HCT116 (cell line): Measurements from ENCODE around the gene AWAT2. TPM values are rescaled to one million over a fixed set of nuclear protein-coding genes. Genes with fewer than 3 reads are reported as not detected.

Experiments used
- ATAC-seq: fragments of 200-7000 bp; cut with Tn5 transposase; 2 replicates; pipeline ENCODE4 v1.9.1; 2020; ENCODE audit warnings: mild to moderate bottlenecking, moderate library complexity
- BruUV-seq: library from RNA; stranded (reverse); fragments of 400-500 nt; replicated peaks from 2 replicates; lab custom pipeline; 2021; lab: Mats Ljungman, UMichigan
- CTCF ChIA-PET: fragments of 300-600 bp; sonication (Branson Sonifier 250); formaldehyde crosslinking; loops from one replicate; lab custom pipeline; 2021; ENCODE audit warnings: antibody characterized with exemption; lab: Charles Lee
- POLR2A ChIA-PET: fragments of 300-600, 350-600 bp; sonication (Branson Sonifier 250); formaldehyde crosslinking; loops from one replicate; lab custom pipeline; 2021; ENCODE audit warnings: antibody characterized with exemption; lab: Charles Lee
- RAD21 ChIA-PET, 2 experiments: fragments of 300-600 bp; sonication (Branson Sonifier 250); formaldehyde crosslinking; loops; one replicate each; lab custom pipeline; 2023; ENCODE audit warnings: low total read pairs in 2 of 2; ENCODE audit not compliant: uncharacterized antibody in 2 of 2, unreplicated experiment in 2 of 2, low non-redundant PET in 1 of 2; lab: Charles Lee
- DNase-seq: peaks from one replicate; pipeline ENCODE4 v3.0.0-alpha.2; 2010; ENCODE audit warnings: low read depth, low spot score
- H2AFZ ChIP-seq: fragments of 200-600 bp; shearing (Covaris generic), sonication (generic); 2 replicates; pipeline ENCODE4 v1.6.1; 2017; ENCODE audit warnings: low read depth, mixed run types, mixed read lengths, antibody characterized with exemption, low read length; ENCODE audit not compliant: poor library complexity, severe bottlenecking
- H3K27ac ChIP-seq: 2 replicates; pipeline ENCODE4 v1.5.1; 2012; ENCODE audit warnings: low read depth, low read length
- H3K27me3 ChIP-seq: fragments of 200-600 bp; sonication (generic); 2 replicates; pipeline ENCODE4 v1.6.1; 2016; ENCODE audit warnings: mixed run types, low read length, mixed read lengths; ENCODE audit not compliant: insufficient read depth
- H3K36me3 ChIP-seq, 2 experiments: fragments of 200-500 bp in 1 of 2; fragments of 200-600 bp in 1 of 2; sonication (Bioruptor generic) in 1 of 2; sonication (generic) in 1 of 2; 2 replicates each; pipeline versions ENCODE4 v1.5.1 to v1.6.1; 2014 to 2016; ENCODE audit warnings: low read length in 2 of 2, inconsistent platforms in 1 of 2, mixed read lengths in 1 of 2, mixed run types in 1 of 2; ENCODE audit not compliant: insufficient read depth in 2 of 2, control insufficient read depth in 1 of 2
- H3K4me1 ChIP-seq, 2 experiments: fragments of 200-600 bp in 1 of 2; sonication (generic) in 1 of 2; 2 replicates each; pipeline versions ENCODE4 v1.5.1 to v1.6.1; 2012 to 2017; ENCODE audit warnings: low read length in 2 of 2, inconsistent platforms in 1 of 2, mild to moderate bottlenecking in 1 of 2, mixed read lengths in 1 of 2, mixed run types in 1 of 2, moderate library complexity in 1 of 2; ENCODE audit not compliant: insufficient read depth in 2 of 2, control insufficient read depth in 1 of 2
- H3K4me2 ChIP-seq: fragments of 200-600 bp; sonication (generic); 2 replicates; pipeline ENCODE4 v1.6.1; 2017; ENCODE audit warnings: mixed run types, low read length, mixed read lengths
- H3K4me3 ChIP-seq, 2 experiments: fragments of 200-600 bp in 1 of 2; sonication (generic) in 1 of 2; replicated peaks in 1 of 2; 2 replicates each; pipeline ENCODE4 v1.5.1; 2011 to 2016; ENCODE audit warnings: low read length in 2 of 2, control low read depth in 1 of 2, low read depth in 1 of 2, mild to moderate bottlenecking in 1 of 2, mixed read lengths in 1 of 2, mixed run types in 1 of 2
- H3K79me2 ChIP-seq: fragments of 200-600 bp; sonication (generic); 2 replicates; pipeline ENCODE4 v1.6.1; 2017; ENCODE audit warnings: mild to moderate bottlenecking, mixed run types, low read length, moderate library complexity, mixed read lengths; ENCODE audit not compliant: insufficient read depth
- H3K9ac ChIP-seq: fragments of 200-600 bp; sonication (generic); 2 replicates; pipeline ENCODE4 v1.6.1; 2016; ENCODE audit warnings: low read length, mixed read lengths
- H3K9me2 ChIP-seq: fragments of 200-600 bp; sonication (generic), shearing (Covaris generic); 2 replicates; pipeline ENCODE4 v1.6.1; 2017; ENCODE audit warnings: mixed run types, mild to moderate bottlenecking, moderate library complexity; ENCODE audit not compliant: insufficient read depth
- H3K9me3 ChIP-seq, 2 experiments: fragments of 200-500 bp in 1 of 2; fragments of 200-600 bp in 1 of 2; sonication (Bioruptor generic) in 1 of 2; sonication (generic) in 1 of 2; 2 replicates each; pipeline ENCODE4 v1.6.1; 2014 to 2017; ENCODE audit warnings: low read length in 2 of 2, mixed read lengths in 2 of 2, inconsistent platforms in 1 of 2, low read depth in 1 of 2, mild to moderate bottlenecking in 1 of 2, mixed run types in 1 of 2, moderate library complexity in 1 of 2; ENCODE audit not compliant: control insufficient read depth in 1 of 2, insufficient read depth in 1 of 2
- H4K20me1 ChIP-seq: fragments of 200-600 bp; sonication (generic), shearing (Covaris generic); 2 replicates; pipeline ENCODE4 v1.6.1; 2017; ENCODE audit warnings: mixed run types, mild to moderate bottlenecking, moderate library complexity; ENCODE audit not compliant: insufficient read depth
- ATF3 ChIP-seq: IDR thresholded peaks from 2 replicates; pipeline ENCODE4 v1.6.1; 2012
- CBX3 ChIP-seq: IDR thresholded peaks from 2 replicates; pipeline ENCODE4 v1.6.1; 2012; ENCODE audit warnings: low read depth
- CEBPB ChIP-seq: IDR thresholded peaks from 2 replicates; pipeline ENCODE4 v1.6.1; 2012; ENCODE audit warnings: low read depth
- CTCF ChIP-seq, 3 experiments: fragments of 200-600 bp in 1 of 3; sonication (generic) in 1 of 3; IDR thresholded peaks in 2 of 3; conservative IDR thresholded peaks in 1 of 3; 2 replicates each; pipeline ENCODE4 v1.5.1; 2012 to 2017; ENCODE audit warnings: low read depth in 2 of 3, low read length in 2 of 3, antibody characterized with exemption in 1 of 3, borderline replicate concordance in 1 of 3, control low read depth in 1 of 3, mild to moderate bottlenecking in 1 of 3, mixed read lengths in 1 of 3, mixed run types in 1 of 3, moderate library complexity in 1 of 3; ENCODE audit not compliant: insufficient read depth in 1 of 3
- EGR1 ChIP-seq: IDR thresholded peaks from 2 replicates; pipeline ENCODE4 v1.6.1; 2012; ENCODE audit warnings: low read depth
- EZH2phosphoT487 ChIP-seq: fragments of 200-600 bp; IDR thresholded peaks from 2 replicates; pipeline ENCODE4 v1.6.1; 2018; ENCODE audit warnings: antibody characterized with exemption, borderline replicate concordance
- POLR2A ChIP-seq: IDR thresholded peaks from 2 replicates; pipeline ENCODE4 v1.7.0; 2011; ENCODE audit warnings: borderline replicate concordance; ENCODE audit not compliant: insufficient read depth, insufficient read length; ENCODE audit errors: extremely low read depth
- RAD21 ChIP-seq: IDR thresholded peaks from 2 replicates; pipeline ENCODE4 v1.6.1; 2012; ENCODE audit warnings: low read depth, mild to moderate bottlenecking
- SP1 ChIP-seq: IDR thresholded peaks from 2 replicates; pipeline ENCODE4 v1.6.1; 2012; ENCODE audit warnings: low read depth
- SRF ChIP-seq: IDR thresholded peaks from 2 replicates; pipeline ENCODE4 v1.6.1; 2012; ENCODE audit warnings: low read depth
- ZNF274 ChIP-seq: fragments of 200-500 bp; sonication (Bioruptor generic); IDR thresholded peaks from 2 replicates; pipeline ENCODE4 v1.6.1; 2014; ENCODE audit warnings: mild to moderate bottlenecking, low read depth, low read length, inconsistent platforms
- intact Hi-C: fragments of 100-400 bp; cut with micrococcal nuclease; formaldehyde crosslinking; loops from 2 replicates; pipeline ENCODE4 v1.10.0; 2022
- total RNA-seq: library from RNA; stranded (reverse); gene quantifications from one replicate; pipeline ENCODE4 v1.2.1, GENCODE V29; 2021; ENCODE audit not compliant: unreplicated experiment

The AWAT2 gene
- total RNA-seq, 1 experiment from 2014 or later = not detected

- H3K9me2 ChIP-seq = no peaks in the 10 kb centered on the region
- no peak overlapping the region for H3K9ac ChIP-seq
- POLR2A ChIA-PET = no interaction called here
- no peaks in the 10 kb centered on the region for H3K27me3 ChIP-seq
- H4K20me1 ChIP-seq = no peaks in the 10 kb centered on the region
- no peaks in the 10 kb centered on the region for H3K9me3 ChIP-seq
- H3K27ac ChIP-seq = no peak overlapping the region
- H3K36me3 ChIP-seq = no peaks in the 10 kb centered on the region
- CTCF ChIA-PET = no interaction called here
- RAD21 ChIA-PET = no interaction called here
- DNase-seq (no peak), ATAC-seq (no peak)
- no peaks in the 10 kb centered on the region for H3K4me1 ChIP-seq
- no peak overlapping the region for H3K4me2 ChIP-seq
- BruUV-seq = no TSS peak
- H2AFZ ChIP-seq = no peak overlapping the region
- intact Hi-C loops = no loop called here
- no peaks in the 10 kb centered on the region for H3K79me2 ChIP-seq
- TF ChIP-seq SP1 (no peak), ZNF274 (no peak), CTCF (IDR thresholded peaks at IDR 0.05 in 2 of 3, conservative IDR thresholded peaks at IDR 0.05 in 1 of 3; ENCODE audit: borderline replicate concordance in 1 of 3, insufficient read depth in 1 of 3, low read depth in 2 of 3, low read length in 2 of 3) (no peak), CBX3 (no peak), CEBPB (no peak), ATF3 (no peak), EGR1 (no peak), EZH2phosphoT487 (no peak), SRF (no peak), POLR2A (no peak), RAD21 (no peak)
- H3K4me3 ChIP-seq = no peak overlapping the region
Measured at GRCh38 chrX:69996113-69996468, 53.6 kb downstream of the AWAT2 start.
